NCI-H460 (cell line): ENCODE results near the gene LRRC43. TPM values are rescaled to one million over a fixed set of nuclear protein-coding genes. Genes with fewer than 3 reads are reported as not detected.

Source experiments
- DNase-seq: peaks from one replicate; pipeline ENCODE4 v3.0.0-alpha.2; 2016; ENCODE audit warnings: low read depth; ENCODE audit errors: extremely low read depth
- polyA plus RNA-seq: library from polyadenylated mRNA; depleted of rRNA; stranded (reverse); fragments of >200 nt; gene quantifications from 2 replicates; pipeline ENCODE4 v1.2.3, GENCODE V29; 2014; cell fraction: nucleus; rRNA removed
- total RNA-seq: library from RNA; depleted of rRNA; stranded (reverse); fragments of >200 nt; shearing (Covaris generic); gene quantifications from 2 replicates; pipeline ENCODE4 v1.2.3, GENCODE V29; 2014; rRNA removed

The LRRC43 gene, protein sequence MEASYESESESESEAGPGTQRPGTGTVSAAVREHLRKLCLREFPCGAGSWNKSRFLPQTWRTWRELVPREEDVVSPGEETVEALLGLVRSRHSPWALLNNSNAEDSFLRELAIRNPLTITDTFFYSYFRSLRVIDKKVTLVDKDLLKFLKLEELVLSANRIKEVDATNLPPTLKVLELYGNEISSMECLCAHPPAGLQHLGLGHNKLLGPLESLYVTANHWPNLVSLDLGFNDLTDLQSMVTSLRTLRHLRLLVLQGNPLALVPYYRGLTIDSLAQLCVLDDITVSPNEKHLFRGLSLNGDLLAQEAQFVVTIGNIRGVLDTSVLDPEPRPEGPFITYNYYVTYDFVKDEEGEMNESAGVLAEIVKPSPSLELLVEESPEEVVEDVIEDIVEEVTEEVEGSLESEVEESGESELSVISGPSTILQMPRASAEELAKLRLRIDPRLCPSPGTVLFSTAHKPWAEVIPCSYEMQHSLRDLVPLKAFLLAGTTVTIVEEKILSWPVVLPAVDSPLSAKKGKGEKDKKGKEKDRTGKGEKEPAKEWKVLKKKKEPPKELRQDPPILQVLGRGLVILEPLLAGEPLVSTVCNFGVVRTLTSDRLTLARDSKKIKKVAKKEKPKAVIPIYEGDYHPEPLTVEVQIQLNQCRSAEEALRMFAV
- not detected in 2 replicates for total RNA-seq
- not detected in 2 replicates for polyA plus RNA-seq

DNA sequence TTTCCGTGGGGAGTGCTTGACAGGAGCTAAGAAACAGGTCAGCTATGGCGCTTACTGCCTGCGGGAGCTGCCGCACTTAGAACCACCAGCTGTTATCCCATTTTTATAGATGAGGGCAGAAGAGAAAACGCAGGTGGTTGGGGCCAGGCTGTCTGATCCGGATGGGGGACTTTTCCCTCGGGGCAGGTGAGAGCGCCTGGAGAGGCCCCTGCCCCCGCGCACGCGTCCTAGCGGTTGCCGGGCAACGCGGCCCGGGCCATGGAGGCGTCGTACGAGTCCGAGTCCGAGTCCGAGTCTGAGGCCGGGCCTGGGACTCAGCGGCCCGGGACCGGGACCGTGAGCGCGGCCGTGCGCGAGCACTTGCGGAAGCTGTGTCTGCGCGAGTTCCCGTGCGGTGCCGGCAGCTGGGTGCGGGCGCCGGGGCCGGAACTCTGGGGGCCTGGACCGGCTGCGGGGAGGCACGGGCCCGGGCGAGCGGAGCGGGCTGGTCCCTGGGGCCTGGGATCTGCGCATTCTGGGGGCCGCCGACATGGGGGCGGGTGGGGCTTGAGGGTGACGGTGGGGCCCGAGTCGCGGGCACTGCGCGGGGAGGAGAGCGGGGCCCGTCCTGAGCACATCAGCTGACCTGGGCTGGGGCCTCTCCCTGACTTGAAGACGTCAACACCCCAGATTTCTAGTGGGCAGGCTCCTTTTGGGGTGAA, at the start of gene LRRC43:
Gene LRRC43 (plus strand): TSS at position 237 of the 701 bp plus-strand sequence. CDS start 22 bp downstream, at position 259.
- no peak for DNase-seq

DNA sequence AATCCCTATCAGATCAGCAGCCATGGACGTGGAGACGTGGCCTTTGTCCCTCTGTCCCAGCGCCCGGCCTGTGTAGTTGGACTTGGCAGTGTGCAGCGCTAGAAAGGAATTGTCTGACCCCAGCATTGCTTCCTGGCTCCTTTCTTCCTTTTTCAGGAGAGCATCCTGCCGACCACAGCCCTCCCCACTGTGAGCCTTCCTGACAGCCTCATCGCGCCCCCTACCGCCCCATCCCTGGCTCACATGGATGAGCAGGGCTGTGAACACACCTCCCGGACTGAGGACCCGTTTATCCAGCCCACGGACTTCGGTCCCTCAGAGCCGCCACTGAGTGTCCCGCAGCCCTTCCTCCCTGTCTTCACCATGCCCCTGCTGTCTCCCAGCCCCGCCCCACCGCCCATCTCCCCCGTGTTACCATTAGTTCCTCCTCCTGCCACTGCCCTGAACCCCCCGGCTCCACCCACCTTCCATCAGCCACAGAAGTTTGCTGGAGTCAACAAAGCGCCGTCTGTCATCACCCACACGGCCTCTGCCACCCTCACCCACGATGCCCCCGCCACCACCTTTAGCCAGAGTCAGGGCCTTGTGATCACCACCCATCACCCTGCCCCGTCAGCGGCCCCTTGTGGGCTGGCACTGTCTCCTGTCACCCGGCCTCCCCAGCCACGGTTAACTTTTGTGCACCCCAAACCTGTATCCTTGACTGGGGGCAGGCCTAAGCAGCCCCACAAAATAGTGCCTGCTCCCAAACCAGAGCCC, 49.6 kb upstream of the LRRC43 start:
- DNase-seq, result no peak

DNA sequence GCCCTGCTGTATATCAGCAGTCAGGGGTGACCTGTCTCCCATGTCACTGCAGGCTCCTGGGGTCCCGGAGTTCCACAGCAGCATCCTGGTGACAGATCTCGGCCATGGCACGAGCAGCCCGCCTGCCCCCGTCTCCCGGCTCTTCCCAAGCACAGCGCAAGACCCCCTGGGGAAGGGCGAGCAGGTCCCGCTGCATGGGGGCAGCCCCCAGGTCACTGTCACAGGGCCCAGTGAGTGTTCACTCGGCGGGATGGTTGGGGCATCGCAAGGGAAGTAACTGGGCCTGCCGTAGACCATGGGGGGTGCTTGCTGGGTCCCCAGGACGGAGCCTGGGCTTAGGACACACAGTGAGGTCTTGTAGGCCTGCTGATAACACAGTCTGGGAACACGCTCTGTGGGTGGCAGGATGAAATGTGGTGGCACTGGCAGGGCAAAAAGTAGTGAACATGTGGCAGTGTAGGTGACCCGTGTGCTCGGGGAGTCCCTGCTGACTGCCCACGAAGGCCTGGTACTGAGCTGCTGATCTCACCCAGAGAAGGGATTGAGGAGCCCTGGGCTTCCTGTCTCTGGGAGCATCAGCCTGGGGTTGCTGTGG, 47.4 kb upstream of the LRRC43 start:
- DNase-seq, result no peak

DNA sequence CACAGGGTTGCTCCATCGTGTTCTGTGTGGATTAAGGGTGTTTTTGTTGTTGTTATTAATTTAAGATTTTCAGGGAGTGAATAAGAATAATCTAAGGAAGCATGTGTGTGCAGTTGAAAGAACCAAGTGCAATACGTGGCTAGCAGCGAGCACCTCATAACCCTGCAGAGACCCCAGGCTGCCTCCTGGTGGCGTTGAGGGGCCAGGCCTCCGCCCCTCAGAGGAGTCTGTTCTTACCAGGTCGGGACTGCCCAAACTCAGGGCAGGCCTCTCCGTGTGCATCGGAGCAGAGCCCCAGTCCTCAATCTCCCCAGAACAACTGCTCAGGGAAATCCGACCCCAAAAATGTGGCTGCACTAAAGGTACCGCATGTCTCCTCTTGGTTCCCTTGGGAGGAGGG, 45.7 kb upstream of the LRRC43 start:
- DNase-seq, result no peak

DNA sequence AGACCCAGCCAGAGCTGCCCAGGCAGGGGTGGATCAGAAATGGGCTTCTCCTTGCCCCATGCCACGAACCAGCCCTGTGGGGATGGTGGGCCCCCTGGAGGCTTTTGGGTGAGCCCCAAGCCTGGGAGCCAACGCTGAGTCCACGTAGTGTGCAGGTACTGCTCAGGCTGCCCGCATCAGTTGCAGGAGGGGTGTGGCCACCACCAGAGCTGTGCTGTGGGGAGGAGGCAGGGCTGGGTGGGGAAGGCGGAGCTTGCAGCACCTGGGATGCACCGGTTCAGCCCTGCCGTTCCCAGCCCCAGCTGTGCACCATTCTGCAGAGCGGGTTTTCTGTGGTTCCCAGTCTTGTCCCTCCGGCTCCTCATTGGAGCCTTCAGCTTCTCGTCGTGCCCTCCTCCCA, 45.2 kb upstream of the LRRC43 start:
- no peak for DNase-seq

DNA sequence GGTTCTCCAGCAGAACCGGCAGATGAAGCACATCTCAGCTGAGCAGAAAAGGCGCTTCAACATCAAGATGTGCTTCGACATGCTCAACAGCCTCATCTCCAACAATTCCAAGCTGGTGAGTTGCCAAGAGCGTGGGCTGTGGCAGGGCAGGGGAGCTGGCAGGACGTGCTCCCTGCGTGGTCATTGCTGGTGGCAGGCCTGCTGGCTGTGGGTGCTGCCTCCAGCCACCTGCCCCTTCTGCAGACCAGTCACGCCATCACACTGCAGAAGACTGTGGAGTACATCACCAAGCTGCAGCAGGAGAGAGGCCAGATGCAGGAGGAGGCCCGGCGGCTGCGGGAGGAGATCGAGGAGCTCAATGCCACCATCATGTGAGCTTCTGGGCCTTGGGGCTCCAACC, 44.7 kb upstream of the LRRC43 start:
- no peak for DNase-seq

DNA sequence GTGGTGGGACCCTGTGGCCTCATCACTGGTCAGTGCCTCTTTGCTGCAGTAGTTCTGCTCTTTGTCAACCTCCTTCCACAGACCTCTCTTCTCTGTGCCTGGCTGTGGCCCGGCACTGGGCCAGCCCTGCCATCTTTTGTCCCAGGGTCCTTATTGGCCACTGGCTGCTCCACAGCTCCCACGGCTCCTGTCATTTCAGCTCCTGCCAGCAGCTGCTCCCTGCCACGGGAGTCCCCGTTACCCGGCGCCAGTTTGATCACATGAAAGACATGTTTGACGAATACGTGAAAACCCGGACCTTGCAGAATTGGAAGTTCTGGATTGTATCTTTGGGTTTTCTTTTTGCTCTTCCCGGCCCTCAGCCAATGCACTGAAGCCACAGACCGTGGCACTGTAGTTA, 44.3 kb upstream of the LRRC43 start:
- no peak for DNase-seq

DNA sequence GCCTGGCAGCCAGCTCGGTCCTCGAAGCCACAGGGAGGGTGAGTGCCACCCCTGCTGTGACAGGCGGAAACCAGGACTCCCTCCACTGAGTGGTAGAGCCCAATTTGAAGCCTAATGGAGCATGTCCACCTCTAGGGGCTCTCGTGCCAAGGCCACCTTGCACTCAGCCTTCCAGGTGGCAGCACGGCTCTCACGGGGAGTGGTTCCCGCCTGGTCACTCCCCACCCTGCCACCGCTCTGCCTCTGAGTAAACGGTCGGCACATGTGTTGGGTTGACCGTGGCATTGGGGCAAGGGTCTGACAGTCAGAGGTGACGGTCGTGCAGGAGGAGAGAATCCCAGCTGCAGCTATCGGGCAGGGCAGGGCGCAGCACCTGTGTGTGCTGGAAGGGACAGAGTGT, 43.7 kb upstream of the LRRC43 start:
- DNase-seq, result no peak

DNA sequence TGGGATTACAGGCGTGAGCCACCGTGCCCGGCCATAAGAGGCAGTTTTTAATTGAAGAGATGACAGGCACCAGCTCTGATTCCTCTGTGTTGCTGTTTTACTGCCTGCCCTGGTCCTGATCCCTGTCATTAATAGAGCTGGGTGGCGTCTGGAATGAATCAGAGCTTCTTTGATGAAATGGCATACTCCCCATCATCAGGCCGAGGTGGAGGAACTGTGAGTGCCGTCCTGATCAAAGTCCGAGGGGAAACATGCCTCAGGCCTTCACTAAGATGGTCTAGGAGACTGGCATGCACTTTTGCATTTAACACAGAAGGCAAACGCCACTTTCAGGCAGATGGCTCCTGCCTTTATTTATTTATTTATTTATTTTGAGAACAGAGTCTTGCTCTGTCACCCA, 43.0 kb upstream of the LRRC43 start:
- DNase-seq, result no peak

DNA sequence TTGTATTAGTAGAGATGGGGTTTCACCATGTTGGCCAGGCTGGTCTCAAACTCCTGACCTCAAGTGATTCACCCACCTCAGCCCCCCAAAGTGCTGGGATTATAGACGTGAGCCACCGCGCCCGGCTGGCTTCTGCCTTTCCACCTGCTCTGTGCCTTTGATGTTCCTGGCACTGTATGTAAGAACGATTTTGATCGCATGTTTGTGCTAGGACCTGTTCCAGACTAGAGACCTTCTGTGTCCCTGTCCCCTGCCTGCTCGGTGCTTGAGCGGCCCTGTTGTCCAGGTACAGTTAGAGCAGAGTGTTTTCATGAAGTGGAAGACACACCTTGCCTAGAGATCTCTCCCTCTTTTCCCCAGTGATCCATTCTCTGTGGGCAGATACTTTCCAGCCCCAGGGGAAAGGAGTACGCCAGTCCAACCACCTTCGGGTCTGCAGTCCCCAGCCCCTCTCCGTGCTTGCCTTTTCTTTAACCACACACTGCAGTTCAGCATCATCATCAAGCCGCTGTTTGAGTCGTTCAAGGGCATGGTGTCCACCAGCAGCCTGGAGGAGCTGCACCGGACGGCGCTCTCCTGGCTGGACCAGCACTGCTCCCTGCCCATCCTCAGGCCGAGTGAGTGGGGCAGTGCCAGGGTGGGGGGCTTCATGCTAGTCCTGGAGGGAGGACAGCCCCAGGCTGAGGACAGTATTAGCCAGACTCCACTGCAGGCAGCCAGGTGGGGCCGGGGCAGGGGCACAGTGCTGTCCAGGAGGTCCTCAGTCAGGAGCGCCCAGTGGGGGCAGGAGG, 42.3 kb upstream of the LRRC43 start:
- DNase-seq, result no peak

DNA sequence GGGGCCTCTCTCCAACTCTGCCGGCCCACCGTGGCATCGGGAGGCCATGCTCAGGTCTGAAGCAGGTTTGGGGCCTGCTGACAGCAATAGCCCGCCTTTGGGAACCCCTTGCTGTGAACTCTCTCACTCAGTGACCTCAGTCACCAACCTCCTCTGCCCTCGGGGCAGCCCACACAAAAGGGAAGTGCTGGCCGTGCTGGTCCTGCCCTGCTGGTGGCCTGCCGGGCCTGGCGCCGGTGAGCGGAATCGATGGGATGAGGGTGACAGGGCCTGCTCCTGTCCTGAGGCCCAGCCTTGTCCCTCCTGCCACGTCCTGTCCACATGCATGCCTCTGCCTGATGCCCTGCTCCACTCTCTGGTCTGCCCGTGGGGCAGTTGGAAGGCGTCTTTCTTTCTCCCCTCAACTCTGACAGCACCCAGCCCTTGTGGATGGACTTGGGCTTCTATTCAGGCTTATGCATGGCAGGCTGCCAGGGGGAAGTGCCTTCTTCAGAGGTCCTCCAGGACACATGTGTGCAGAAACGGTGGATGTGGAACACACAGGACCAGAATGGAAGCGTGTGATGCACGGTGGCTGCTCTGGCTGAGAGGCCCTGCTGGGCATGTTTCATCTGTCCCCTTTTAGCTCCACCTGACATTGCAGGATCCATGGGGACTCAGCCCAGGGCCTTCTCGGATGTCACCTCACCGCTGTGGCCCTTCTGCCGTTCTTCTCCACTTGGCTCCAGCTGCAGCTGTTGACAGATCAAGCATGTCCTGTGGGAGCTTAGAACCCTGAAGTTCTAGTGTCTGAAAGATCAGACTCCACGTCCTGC, 40.8 kb upstream of the LRRC43 start:
- DNase-seq, result no peak

DNA sequence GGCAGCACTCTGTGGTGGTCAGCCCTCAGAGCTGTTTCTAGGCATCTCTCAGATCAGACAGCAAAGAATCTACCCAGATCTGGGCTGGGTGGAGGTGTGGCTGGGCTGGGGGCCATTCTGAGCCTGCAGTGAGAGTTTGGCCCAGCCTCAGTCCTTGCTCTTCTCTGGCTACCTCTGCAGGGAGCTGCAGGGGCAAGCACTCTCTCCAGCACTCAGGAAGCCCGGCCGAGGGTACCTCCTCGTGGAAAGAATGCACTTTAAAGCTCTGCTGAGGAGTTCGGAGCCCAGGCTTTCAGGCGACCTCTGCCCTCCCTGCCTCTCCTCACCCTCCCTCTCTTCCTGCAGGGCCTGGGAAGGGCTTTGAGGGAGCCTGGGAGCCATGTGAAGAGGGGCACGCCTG, 40.1 kb upstream of the LRRC43 start:
- no peak for DNase-seq

DNA sequence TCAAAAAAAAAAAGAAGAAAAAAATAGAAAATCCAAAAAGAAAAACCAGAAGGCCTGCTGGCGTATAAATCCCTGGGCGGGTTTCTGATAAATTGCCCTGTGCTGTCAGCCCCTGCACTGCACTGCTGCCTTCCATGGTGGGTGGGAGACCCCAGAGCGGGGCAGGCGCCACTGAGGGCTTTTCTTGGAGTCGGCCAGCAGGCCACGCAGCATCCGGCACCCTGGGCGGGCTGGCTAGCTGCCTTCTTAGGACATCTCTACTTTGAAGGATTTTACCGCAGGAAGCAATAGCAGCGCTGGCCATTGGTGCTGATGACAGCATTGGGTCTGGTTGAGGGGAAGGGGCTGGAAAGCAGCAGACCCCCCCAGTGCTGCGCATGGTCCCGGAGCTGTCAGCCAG, 38.0 kb upstream of the LRRC43 start:
- no peak for DNase-seq

DNA sequence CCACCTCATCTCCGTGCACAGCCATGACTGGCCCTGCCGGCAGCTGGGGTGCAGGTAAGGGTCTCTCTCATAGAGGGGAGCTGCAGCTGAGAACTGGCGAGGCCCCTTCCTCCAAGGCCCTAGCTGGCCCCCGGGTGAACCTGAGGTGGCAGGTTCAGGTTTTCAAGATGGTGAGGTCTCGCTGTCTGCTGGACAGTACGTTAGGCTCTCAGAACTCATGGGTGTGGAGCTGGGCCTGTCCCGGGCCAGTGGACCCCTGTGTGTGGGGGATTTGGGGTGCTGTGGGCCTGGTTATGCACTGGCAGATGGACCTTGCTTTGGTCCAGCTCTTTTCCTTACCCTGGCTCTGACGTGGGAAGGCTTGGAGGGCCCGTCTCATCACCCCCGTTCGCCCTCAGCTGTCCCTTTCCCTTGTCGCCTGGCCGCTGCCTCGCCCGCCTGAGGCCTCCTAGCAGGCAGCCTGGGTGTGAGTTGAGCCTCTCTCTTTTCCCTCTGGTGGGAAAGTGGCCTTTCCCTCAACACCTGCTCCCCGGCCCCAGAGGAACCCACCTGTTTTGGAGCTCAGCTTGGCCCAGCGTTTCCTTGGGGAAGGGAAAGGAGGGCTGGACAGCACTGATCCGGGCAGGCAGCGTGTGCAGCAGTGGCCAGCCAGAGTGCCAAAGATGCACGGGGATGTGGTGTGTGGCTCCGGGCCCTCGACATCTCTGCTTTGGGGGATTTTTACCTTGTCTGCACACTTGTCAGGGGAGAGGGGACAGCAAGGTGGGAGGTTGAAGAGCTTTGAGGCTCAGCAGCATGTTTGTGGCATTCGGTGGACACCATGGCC, 37.2 kb upstream of the LRRC43 start:
- DNase-seq, result no peak

DNA sequence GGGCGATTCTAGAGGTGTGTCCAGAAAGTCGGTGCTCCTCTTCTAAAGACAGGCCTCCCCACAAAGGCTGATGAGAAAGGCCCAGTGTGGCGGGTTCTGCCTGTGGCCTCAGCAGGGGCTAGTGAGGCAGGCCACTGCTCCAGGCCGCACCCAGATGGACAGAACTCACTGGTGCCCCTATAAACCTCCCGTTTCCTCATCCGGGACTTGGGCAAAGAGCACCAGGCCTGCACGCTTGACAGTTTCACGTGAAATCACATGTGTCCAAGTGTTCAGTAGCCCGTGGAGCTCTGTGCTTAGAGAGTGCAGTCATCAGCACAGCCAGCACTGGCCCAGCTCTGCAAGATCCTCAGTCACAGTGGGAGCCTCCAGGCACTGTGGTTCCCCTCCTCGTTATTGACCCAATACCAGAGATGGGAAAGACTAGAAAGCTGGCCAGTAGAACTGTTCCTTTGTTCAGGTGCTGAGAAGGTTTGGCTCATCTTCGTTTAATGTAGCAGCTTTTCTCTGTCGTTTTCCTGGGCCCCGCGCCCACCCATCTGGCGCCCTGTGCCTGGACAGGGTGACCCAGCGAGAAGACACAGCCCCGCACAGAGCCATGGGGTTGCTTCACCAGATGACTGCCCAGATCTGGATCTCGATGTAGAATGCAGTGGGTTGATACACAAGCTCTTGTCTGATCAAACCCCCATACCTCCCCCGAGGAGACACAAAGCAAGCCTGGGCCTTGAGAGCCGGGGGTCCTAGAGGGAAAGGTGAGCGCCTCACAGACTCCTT, 35.2 kb upstream of the LRRC43 start:
- no peak for DNase-seq

DNA sequence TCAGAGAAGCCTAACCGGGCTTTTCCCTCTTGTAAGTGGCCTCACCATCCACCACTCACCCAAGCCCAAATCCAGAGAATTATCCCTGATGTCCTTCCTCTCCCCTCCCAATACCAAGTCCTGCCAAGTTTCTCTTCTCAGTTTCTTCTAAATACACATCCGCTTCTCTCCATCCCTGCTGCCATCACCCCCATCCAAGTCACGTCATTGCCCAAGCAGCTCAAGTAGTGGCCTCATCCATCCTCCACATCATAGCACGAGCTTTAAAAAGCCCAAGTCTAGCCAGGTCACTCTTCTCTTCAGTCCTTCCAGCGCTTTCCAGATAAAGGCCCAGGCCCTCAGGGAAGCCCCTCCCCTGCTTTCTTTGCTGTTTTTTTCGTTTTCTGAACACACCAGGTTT, 34.3 kb upstream of the LRRC43 start:
- DNase-seq, result no peak

DNA sequence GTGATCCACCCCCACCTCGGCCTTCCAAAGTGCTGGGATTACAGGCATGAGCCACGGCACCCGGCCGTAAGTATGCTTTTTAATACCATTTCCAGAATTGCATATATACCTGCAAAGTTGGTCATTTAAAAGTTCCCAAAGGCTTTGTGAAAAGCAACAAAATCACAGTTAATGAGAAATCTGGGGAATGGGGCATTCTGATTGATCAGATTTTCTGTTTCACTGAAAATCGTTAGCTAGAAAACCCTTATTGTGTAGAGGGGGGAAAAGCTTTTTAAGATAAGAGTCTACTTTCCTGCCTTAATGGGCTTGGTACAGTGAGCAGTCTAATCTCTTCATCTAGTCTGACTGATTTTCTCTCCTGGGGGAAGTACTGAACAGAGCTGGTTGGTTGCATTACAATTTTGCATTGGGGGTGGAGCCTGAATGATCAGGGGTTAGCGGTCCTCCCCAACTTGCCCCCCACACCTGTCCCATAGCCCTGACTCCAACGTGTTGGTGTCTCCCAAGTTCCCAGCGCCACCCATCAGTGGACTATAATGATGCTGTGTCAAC, 32.7 kb upstream of the LRRC43 start:
- no peak for DNase-seq
